Mucosa of descending colon (tissue), 3 donors: ENCODE results near the gene SUMF2. TPM values are rescaled to one million over a fixed set of nuclear protein-coding genes. Genes with fewer than 3 reads are reported as not detected.
"Not testable (repeated sequence)": the region's sequence is repeated elsewhere in the genome, so short reads cannot be mapped to it uniquely, and the experiment has no call there.

Source experiments
- ATAC-seq: fragments of 200-7000 bp; cut with Tn5 transposase; one replicate; pipeline ENCODE4 v1.9.1; 2020; ENCODE audit warnings: mild to moderate bottlenecking, moderate library complexity
- DNase-seq, 3 donors: peaks; one replicate each; pipeline ENCODE4 v3.0.0-alpha.2; 2020
- H3K36me3 ChIP-seq: fragments of 200-600 bp; one replicate; pipeline ENCODE4 v1.8.0; 2021; ENCODE audit warnings: low read depth, mild to moderate bottlenecking
- H3K4me1 ChIP-seq: fragments of 200-600 bp; one replicate; pipeline ENCODE4 v1.8.0; 2021; ENCODE audit warnings: low read depth, mild to moderate bottlenecking
- H3K4me3 ChIP-seq: fragments of 200-600 bp; one replicate; pipeline ENCODE4 v1.8.0; 2021; ENCODE audit warnings: mild to moderate bottlenecking
- H3K9me3 ChIP-seq: fragments of 200-600 bp; one replicate; pipeline ENCODE4 v1.8.0; 2021; ENCODE audit warnings: mild to moderate bottlenecking
- CTCF ChIP-seq: fragments of 200-600 bp; IDR thresholded peaks from one replicate; pipeline ENCODE4 v1.8.0; 2022; ENCODE audit warnings: antibody characterized with exemption, mild to moderate bottlenecking
- intact Hi-C, 2 donors: fragments of 100-400 bp; cut with DNase I in 1 of 2; cut with micrococcal nuclease in 1 of 2; formaldehyde crosslinking; loops; one replicate each; pipeline versions ENCODE4 v1.11.0 to v1.11.1; 2022; cut with DNase I, micrococcal nuclease
- total RNA-seq, 3 donors: library from RNA; stranded (reverse); fragmentation: NEBNext Ultra II Directional in 2 of 3; extraction: Animal tissue kit (Norgen Biotek cat#: 25700) in 2 of 3; gene quantifications; one replicate each; pipeline versions ENCODE4 v1.2.1 to v1.2.4, GENCODE V29; 2021 to 2023
- donor health status: DM: no; HTN: no; CAD: no; lungs with moderate emphysema.
- donor health status: DM: no; HTN: no; CAD: no.
- donor health status: DM: no; HTN: yes; CAD: no.

The SUMF2 gene
- total RNA-seq, 3 donors from 2014 or later, result 91.6 to 122 (median 101) TPM

- no peak for TF ChIP-seq CTCF
- peak in 1 of 3 donors; percentile 14 for DNase-seq
Measured at GRCh38 chr7:56028942-56029630, 35.0 kb upstream of the SUMF2 start.

GRCh38 chr7:56030340-56030739 is 33.7 kb upstream of the SUMF2 start:
- no peak for ATAC-seq
- no peak for DNase-seq
- Histone ChIP-seq H3K36me3 (no peaks in the 10 kb centered on the region), H3K9me3 (no peaks in the 10 kb centered on the region), H3K4me1 (peaks cover 4% of the 10 kb centered on the region), H3K4me3 (no peak overlapping the region)
- intact Hi-C loops, result no loop called here
- no peak for TF ChIP-seq CTCF

More at GRCh38 chr7:56028942-56029630, 35.0 kb upstream of the SUMF2 start:
- intact Hi-C loops, result no loop called here
- H3K4me3 ChIP-seq, result no peak overlapping the region
- ATAC-seq, result peak; percentile 67
- H3K9me3 ChIP-seq, result no peaks in the 10 kb centered on the region
- H3K36me3 ChIP-seq, result no peaks in the 10 kb centered on the region
- peaks cover 2% of the 10 kb centered on the region for H3K4me1 ChIP-seq

- H3K4me3 ChIP-seq, result not testable (repeated sequence)
Measured at GRCh38 chr7:56031556-56031955, 32.5 kb upstream of the SUMF2 start.

GRCh38 chr7:56032578-56032977 is 31.5 kb upstream of the SUMF2 start:
- H3K9me3 ChIP-seq, H3K36me3 ChIP-seq, H3K4me3 ChIP-seq, intact Hi-C loops, H3K4me1 ChIP-seq, ATAC-seq: not testable (repeated sequence)
- peak in 1 of 3 donors; percentile 4 for DNase-seq

More at GRCh38 chr7:56031556-56031955, 32.5 kb upstream of the SUMF2 start:
- peak in 1 of 3 donors; percentile 7 for DNase-seq
- ATAC-seq, H3K9me3 ChIP-seq, intact Hi-C loops, H3K36me3 ChIP-seq, H3K4me1 ChIP-seq: not testable (repeated sequence)

- peak overlapping the region; percentile 40 for H3K4me3 ChIP-seq
- no peaks in the 10 kb centered on the region for H3K9me3 ChIP-seq
- ATAC-seq, result peak; percentile 88
- intact Hi-C loops, result no loop called here
- H3K4me1 ChIP-seq, result peaks cover 4% of the 10 kb centered on the region
- TF ChIP-seq CTCF, result no peak
- H3K36me3 ChIP-seq, result no peaks in the 10 kb centered on the region
- peak; percentile 70 to 81 (median 75) for DNase-seq
Measured at GRCh38 chr7:56033671-56034432, 30.2 kb upstream of the SUMF2 start.

GRCh38 chr7:56040730-56041129 is 23.4 kb upstream of the SUMF2 start:
- Histone ChIP-seq H3K36me3 (no peaks in the 10 kb centered on the region), H3K4me1 (no peaks in the 10 kb centered on the region), H3K9me3 (no peaks in the 10 kb centered on the region), H3K4me3 (no peak overlapping the region)
- intact Hi-C loops, result no loop called here
- no peak for TF ChIP-seq CTCF
- ATAC-seq, result no peak
- DNase-seq, result peak in 1 of 3 donors; percentile 7

GRCh38 chr7:56045758-56046157 is 18.3 kb upstream of the SUMF2 start:
- peaks cover 30% of the 10 kb centered on the region for H3K4me1 ChIP-seq
- DNase-seq, H3K4me3 ChIP-seq, ATAC-seq, intact Hi-C loops, H3K36me3 ChIP-seq, H3K9me3 ChIP-seq: not testable (repeated sequence)
